KBM-7 (cell line): ENCODE data around the gene SLC13A4.

Experiments
- DNase-seq: peaks from one replicate; pipeline ENCODE4 v3.0.0-alpha.2; 2015
- in situ Hi-C: fragments of 300-500 bp; cut with MboI; formaldehyde crosslinking; loops from 2 replicates; pipeline ENCODE4 v1.14.3; 2020; ENCODE audit warnings: low sequenced_read_pairs, low pct_unique_long_range_greater_than_20kb, mixed read lengths

SLC13A4 gene

DNA sequence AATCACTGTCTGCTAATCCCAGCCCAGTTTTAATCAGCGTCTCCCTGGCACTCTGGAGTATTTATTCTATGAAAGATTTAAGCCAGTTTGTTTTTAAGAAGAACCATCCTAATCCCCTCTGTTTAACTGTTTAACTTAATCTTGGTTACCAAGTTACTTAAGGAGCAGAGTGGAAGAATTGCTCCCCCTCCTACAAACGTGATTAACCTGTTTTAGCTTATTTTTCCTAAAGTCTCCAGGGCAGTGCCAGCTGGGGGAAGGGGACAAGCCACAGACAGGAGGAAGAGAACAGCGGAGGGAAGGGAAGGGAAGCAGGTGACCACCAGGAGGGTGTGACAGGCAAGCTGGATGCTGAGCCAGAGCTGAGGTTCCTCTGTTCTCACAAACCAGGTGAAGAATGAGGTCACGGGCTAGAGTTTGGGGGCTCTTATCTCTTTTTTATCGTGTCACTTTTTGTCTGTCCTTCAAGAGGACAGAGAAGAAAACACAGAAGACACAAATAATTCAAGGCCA, 1.7 kb downstream of the SLC13A4 start:
- in situ Hi-C loops: no loop called here
- DNase-seq: no peak

- DNase-seq: no peak
- in situ Hi-C loops: no loop called here
These were observed 4.6 kb downstream of the SLC13A4 start for GRCh38 chr7:135723411-135723810.

DNA sequence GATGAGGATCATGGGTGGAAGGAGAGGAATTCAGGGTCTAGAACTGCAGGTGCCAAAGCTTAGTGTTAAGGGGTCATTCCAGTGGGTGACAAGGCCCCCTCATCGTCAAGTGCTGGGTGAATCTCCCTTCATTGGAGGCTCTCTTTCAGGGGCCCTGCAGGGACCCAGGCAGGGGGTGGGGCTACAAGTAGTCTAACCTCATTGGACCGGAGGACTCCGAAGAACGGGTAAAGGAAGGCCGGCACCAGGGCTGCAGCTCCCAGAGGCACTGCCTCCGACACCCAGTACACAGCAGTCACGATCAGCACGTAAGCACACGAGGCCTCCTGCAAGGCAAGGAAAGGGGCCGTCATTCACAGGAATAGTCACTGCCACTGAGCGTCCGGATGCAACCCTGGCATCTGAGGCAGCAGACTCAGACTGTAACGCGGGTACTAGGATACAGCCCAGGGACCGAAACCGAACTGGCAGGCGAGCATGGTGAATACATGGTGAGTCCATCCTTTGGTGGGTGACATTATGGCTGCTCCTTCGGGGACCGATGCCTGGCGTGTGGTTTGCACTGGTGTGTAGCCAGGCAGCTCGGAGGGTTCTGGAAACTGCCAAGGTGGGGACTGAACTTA, 6.7 kb downstream of the SLC13A4 start:
- in situ Hi-C loops: no loop called here
- no peak for DNase-seq

DNA sequence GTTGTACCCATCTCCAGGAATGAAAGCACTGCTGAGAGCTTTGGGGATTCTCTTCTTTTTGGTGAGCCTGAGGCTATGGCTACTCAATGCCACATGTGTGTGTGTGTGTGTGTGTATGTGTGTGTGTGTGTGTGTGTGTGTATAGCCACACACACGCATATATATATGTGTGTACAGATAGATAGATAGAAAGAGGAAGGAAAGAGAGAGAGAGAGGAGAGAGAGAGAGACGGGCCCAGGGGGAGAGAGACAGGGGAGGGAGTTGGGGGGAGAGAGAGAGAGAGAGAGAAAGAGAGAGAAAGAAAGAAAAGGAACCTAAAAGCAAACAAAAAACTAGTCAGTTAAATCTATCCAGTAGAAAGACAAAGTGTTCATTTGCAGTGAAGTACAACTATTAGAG, 8.3 kb downstream of the SLC13A4 start:
- in situ Hi-C loops: no loop called here
- DNase-seq: no peak

DNA sequence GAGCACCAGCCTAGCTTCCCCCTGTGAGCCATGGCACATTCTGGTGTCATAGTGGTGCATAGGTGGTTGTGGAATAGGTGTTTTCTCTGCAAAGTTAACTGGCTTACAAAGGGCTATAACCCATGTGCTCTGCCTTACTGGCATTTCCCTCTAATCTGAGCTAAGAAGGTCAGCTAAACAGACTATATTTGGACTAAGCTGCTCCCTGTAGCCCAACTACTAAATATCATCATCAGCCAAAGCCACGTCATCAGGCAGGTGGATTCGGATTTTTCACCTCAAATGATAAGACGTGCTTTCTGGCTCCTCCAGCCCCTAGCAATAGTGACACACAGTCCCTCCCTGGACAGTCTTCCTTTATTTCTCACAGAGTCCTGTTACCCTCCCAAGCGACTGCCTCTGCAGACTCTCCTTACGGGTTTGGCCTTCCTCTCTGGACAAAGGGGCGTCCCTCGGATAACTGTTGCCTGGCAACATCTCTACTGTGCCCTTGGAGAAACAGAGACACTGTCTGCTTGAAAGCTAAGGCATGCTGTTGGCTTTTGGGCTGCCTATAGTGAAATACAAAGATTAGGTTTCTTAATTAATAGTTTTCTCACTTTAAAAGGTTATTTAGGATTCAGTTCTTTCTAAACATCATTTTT, 9.1 kb downstream of the SLC13A4 start:
- in situ Hi-C loops: no loop called here
- no peak for DNase-seq

- no peak for DNase-seq
- in situ Hi-C loops: no loop called here
These were observed 9.8 kb downstream of the SLC13A4 start for GRCh38 chr7:135718219-135718618.

DNA sequence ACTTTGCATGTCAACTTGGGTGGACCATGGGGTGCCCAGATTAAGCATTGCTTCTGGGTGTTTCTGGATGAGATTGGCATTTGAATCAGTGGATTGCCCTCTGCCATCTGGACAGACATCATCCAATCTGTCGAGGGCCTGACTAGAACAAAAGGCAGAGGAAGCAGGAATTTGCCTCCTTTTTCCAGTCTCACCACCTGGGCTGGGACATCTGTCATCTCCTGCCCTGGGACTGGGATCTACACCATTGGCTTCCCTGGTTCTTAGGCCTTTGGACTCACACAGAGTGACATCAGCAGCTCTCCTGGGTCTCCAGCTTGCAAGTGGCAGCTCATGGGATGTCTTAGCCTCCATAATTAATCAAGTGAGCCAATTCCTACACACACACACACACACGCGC, 10.3 kb downstream of the SLC13A4 start:
- no peak for DNase-seq
- in situ Hi-C loops: no loop called here

DNA sequence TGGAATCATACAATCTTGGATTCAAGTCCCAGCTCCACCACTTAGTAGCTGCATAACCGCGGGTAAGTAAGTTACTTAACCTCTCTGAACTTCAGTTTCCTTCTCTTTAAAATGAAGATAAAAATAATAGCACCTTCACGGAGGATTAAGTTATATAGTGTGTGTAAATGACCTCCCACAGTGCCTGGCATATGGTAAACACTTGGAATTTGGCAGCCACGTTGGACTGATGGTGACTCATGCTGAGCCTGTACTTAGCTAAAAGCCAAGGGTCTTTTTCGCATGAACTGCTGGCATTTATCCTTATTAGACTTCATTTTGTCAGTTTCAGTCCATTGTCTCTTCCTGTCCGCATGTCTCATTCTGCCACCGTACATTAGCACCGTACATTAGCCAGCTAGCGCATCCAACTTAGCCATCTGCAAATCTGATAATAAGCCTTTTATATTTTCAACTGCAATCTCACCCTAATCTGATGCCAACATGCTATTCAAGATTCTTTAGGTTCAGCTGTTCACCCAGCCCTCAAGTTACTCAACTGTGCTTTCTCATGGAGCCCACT, 11.2 kb downstream of the SLC13A4 start:
- in situ Hi-C loops: no loop called here
- DNase-seq: no peak

GRCh38 chr7:135715673-135716072, 12.3 kb downstream of the SLC13A4 start:
- in situ Hi-C loops: no loop called here
- DNase-seq: no peak

GRCh38 chr7:135715055-135715522, 12.9 kb downstream of the SLC13A4 start:
- no peak for DNase-seq
- in situ Hi-C loops: no loop called here

DNA sequence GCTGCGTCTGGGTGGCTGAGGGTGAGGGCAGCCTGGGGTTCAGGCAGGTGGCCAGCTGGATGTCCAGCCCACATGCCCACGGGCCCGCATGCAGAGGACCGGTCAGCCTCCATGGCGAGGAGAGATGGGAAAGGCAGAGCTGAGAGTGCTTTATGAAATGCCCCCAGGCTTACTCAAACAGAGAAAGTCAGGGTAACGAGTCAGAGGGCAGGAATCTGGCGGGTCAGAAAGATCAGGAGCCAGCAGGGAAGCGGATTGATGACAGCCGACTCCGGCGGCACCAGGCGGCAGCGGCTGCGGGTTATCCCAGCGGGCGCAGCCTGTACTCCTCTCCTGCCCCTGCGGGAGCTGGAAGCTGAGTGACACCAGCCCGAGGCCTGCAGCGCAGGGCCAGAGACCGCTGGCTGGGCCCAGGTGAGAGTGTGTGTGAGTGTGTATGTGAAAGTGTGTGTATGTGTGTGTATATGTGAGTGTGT, 13.4 kb downstream of the SLC13A4 start:
- DNase-seq: no peak
- in situ Hi-C loops: no loop called here

DNA sequence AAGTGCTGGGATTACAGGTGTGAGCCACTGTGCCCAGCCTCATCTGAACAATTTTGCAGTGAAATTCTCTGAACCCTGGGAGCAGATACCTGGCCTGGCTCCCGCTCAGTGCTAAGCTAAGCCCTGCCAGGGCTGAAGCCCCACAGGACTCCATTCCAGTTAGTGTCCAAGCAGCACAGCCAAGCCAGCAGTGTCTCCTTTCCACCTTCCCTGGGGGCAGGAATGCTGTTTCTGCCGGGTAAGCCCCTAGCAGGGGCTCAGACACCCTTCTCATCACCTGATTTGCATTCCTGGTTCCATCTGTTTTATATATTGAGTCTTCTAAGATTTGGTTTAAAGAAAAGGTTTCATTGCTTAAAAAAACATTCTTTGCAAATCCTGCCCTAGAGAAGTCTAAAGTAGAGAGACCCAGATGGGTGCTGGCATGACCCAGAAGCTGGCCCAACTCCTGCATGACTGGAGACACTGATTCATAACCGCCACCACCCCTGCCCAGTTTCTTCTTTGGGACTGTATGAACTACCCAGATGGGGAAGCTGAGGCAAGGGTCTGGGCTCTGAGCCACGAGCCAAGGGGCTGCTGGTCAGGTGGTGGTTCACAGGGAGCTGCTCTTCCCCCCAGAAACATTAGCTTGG, 14.0 kb downstream of the SLC13A4 start:
- in situ Hi-C loops: no loop called here
- no peak for DNase-seq

GRCh38 chr7:135712796-135713195, 15.2 kb downstream of the SLC13A4 start:
- DNase-seq: no peak
- in situ Hi-C loops: no loop called here

GRCh38 chr7:135712182-135712782, 15.7 kb downstream of the SLC13A4 start:
- in situ Hi-C loops: no loop called here
- DNase-seq: no peak

DNA sequence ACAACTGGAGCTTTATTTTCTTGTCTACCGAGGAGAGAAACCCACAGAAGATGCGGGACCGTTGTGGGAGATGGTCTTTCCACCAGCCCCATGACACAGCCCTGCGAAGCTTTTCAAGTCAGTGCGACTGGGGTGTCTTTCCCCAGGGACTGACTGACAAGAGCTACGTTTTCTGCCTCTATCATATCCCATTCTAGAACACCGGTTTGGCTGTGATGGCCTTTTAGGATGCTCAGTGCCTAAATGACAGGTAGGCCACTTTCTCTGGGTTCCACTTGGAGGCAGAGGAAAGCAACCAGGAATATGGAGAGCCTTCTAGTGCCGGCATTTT, 16.9 kb downstream of the SLC13A4 start:
- in situ Hi-C loops: no loop called here
- no peak for DNase-seq

GRCh38 chr7:135710417-135711138, 17.4 kb downstream of the SLC13A4 start:
- in situ Hi-C loops: no loop called here
- DNase-seq: no peak

- no peak for DNase-seq
- in situ Hi-C loops: no loop called here
These were observed 18.5 kb downstream of the SLC13A4 start for GRCh38 chr7:135709508-135709907.

DNA sequence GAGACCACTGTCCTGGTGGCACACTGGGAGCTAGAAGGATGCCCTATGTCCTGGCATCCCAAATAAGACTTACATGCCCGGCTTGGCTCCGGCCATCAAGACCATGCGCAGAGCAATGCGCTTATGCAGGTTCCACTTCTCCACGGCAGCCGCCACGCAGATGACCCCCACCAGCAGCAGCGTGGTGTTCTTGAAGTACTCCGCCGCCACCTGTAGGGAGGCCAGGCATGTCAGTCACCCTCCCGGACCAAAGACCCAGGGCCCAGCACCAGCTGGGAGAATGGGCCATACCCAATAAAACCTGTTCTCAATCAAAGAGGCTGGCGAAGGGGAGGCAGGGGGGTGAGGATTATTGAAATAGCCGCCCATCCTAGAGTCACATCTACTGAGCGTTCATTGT, 19.9 kb downstream of the SLC13A4 start:
- DNase-seq: no peak
- in situ Hi-C loops: no loop called here

DNA sequence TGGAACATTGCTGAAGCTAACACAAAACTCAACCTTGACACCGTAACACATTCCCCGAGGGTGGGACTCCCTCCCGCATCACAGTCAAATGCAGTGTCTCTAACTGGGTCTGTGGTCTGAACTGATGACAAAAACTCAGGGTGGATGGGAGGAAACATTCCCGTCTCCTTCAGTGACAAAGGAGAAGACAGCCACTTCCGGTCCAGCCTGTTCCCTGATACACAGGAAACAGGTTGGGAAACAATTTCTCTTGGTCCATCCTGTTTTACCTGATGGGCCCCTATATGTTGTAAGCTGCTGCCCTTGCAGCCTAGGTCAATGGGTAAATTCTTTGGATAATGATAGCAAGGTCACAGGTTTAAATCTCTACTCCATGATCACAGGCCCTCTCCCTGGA, 20.4 kb downstream of the SLC13A4 start:
- in situ Hi-C loops: no loop called here

More for the DNA sequence above, 20.4 kb downstream of the SLC13A4 start:
- no peak for DNase-seq
